MM.1S (cell line): Measurements from ENCODE around the gene PCOLCE2.

Experiments
- DNase-seq: peaks from one replicate; pipeline ENCODE4 v3.0.0-alpha.2; 2015
- H2AFZ ChIP-seq: fragments of 300-600 bp; sonication (generic); 2 replicates; pipeline ENCODE4 v1.6.0; 2016; ENCODE audit warnings: antibody characterized with exemption, low read length
- H3F3A ChIP-seq: fragments of 300-600 bp; sonication (generic); 2 replicates; pipeline ENCODE4 v1.6.1; 2016; ENCODE audit warnings: mild to moderate bottlenecking, antibody characterized with exemption, low read length, moderate library complexity, mixed read lengths; ENCODE audit not compliant: insufficient read depth
- H3K27ac ChIP-seq: fragments of 300-600 bp; sonication (generic); 2 replicates; pipeline ENCODE4 v1.5.1; 2016; ENCODE audit warnings: mild to moderate bottlenecking, low read length
- H3K27me3 ChIP-seq: fragments of 300-600 bp; sonication (generic); replicated peaks from 2 replicates; pipeline ENCODE4 v1.6.0; 2016; ENCODE audit warnings: low read length; ENCODE audit not compliant: insufficient read depth
- H3K36me3 ChIP-seq: fragments of 300-600 bp; sonication (generic); replicated peaks from 2 replicates; pipeline ENCODE4 v1.6.1; 2016; ENCODE audit warnings: mild to moderate bottlenecking, low read length, mixed read lengths; ENCODE audit not compliant: insufficient read depth
- H3K4me1 ChIP-seq: fragments of 300-600 bp; sonication (generic); 2 replicates; pipeline ENCODE4 v1.6.1; 2016; ENCODE audit warnings: low read length, mixed read lengths
- H3K4me2 ChIP-seq: fragments of 300-600 bp; sonication (generic); 2 replicates; pipeline ENCODE4 v1.6.0; 2016; ENCODE audit warnings: low read depth, low read length
- H3K4me3 ChIP-seq: fragments of 300-600 bp; sonication (generic); 2 replicates; pipeline ENCODE4 v1.5.1; 2016; ENCODE audit warnings: low read length, mixed read lengths
- H3K79me2 ChIP-seq: fragments of 300-600 bp; sonication (generic); 2 replicates; pipeline ENCODE4 v1.6.1; 2016; ENCODE audit warnings: mixed run types, low read length, mixed read lengths
- H3K9ac ChIP-seq: fragments of 300-600 bp; sonication (generic); 2 replicates; pipeline ENCODE4 v1.6.1; 2016; ENCODE audit warnings: low read length, mixed read lengths
- H3K9me2 ChIP-seq: fragments of 300-600 bp; sonication (generic); replicated peaks from 2 replicates; pipeline ENCODE4 v1.6.1; 2016; ENCODE audit warnings: mild to moderate bottlenecking, low read length, mixed read lengths; ENCODE audit not compliant: insufficient read depth
- H3K9me3 ChIP-seq: fragments of 300-600 bp; sonication (generic); replicated peaks from 2 replicates; pipeline ENCODE4 v1.6.1; 2016; ENCODE audit warnings: mild to moderate bottlenecking, low read length, mixed read lengths; ENCODE audit not compliant: insufficient read depth
- H4K20me1 ChIP-seq: fragments of 300-600 bp; sonication (generic); 2 replicates; pipeline ENCODE4 v1.6.1; 2016; ENCODE audit warnings: mild to moderate bottlenecking, low read length, moderate library complexity, mixed read lengths; ENCODE audit not compliant: insufficient read depth
- CTCF ChIP-seq: fragments of 300-600 bp; sonication (generic); IDR thresholded peaks from 2 replicates; pipeline ENCODE4 v1.5.1; 2016; ENCODE audit warnings: antibody characterized with exemption, low read length, mixed read lengths
- EZH2 ChIP-seq: fragments of 300-600 bp; sonication (generic); optimal IDR thresholded peaks from 2 replicates; pipeline ENCODE3; 2017; ENCODE audit warnings: low read depth, mild to moderate bottlenecking, antibody characterized with exemption, low read length, mixed read lengths
- EZH2phosphoT487 ChIP-seq: fragments of 300-600 bp; sonication (generic); IDR thresholded peaks from 2 replicates; pipeline ENCODE4 v1.6.1; 2018; ENCODE audit warnings: antibody characterized with exemption, low read length

Gene PCOLCE2

GRCh38 chr3:142934128-142934886 is 45.4 kb upstream of the PCOLCE2 start:
- no peaks in the 10 kb centered on the region for H3K36me3 ChIP-seq
- no peaks in the 10 kb centered on the region for H3K27me3 ChIP-seq
- H3K4me2 ChIP-seq, result no peak overlapping the region
- H3K27ac ChIP-seq, result no peak overlapping the region
- H3F3A ChIP-seq, result no peaks in the 10 kb centered on the region
- H2AFZ ChIP-seq, result no peak overlapping the region
- no peak overlapping the region for H3K4me3 ChIP-seq
- no peak for DNase-seq
- H3K79me2 ChIP-seq, result no peaks in the 10 kb centered on the region
- no peaks in the 10 kb centered on the region for H3K9me2 ChIP-seq
- TF ChIP-seq EZH2phosphoT487 (no peak), CTCF (no peak), EZH2 (no peak)
- no peak overlapping the region for H3K9ac ChIP-seq
- no peaks in the 10 kb centered on the region for H3K9me3 ChIP-seq
- H4K20me1 ChIP-seq, result no peaks in the 10 kb centered on the region
- H3K4me1 ChIP-seq, result 0 out of 2 replicates have a peak, but pooled peaks cover 6% of the 10 kb centered on the region

GRCh38 chr3:142931222-142931621 is 42.3 kb upstream of the PCOLCE2 start:
- H3K9me3 ChIP-seq, result no peaks in the 10 kb centered on the region
- no peak overlapping the region for H3K9ac ChIP-seq
- H3K4me2 ChIP-seq, result no peak overlapping the region
- TF ChIP-seq EZH2phosphoT487 (no peak), CTCF (no peak; the same call in 1 of the 2 replicates), EZH2 (no peak)
- H3K9me2 ChIP-seq, result no peaks in the 10 kb centered on the region
- H3K27me3 ChIP-seq, result no peaks in the 10 kb centered on the region
- H3F3A ChIP-seq, result no peaks in the 10 kb centered on the region
- H3K4me1 ChIP-seq, result 0 out of 2 replicates have a peak, but pooled peaks cover 6% of the 10 kb centered on the region
- H3K79me2 ChIP-seq, result no peaks in the 10 kb centered on the region
- no peak for DNase-seq
- H2AFZ ChIP-seq, result no peak overlapping the region
- H3K36me3 ChIP-seq, result no peaks in the 10 kb centered on the region
- no peak overlapping the region for H3K4me3 ChIP-seq
- H3K27ac ChIP-seq, result no peak overlapping the region
- H4K20me1 ChIP-seq, result no peaks in the 10 kb centered on the region

- Histone ChIP-seq H3K36me3 (no peaks in the 10 kb centered on the region), H3K9ac (no peak overlapping the region), H3K4me3 (no peak overlapping the region), H2AFZ (no peak overlapping the region), H3K4me1 (0 out of 2 replicates have a peak, but pooled peaks cover 6% of the 10 kb centered on the region), H3K27me3 (no peaks in the 10 kb centered on the region), H3K4me2 (no peak overlapping the region), H3K27ac (no peak overlapping the region), H4K20me1 (no peaks in the 10 kb centered on the region), H3K9me2 (no peaks in the 10 kb centered on the region), H3F3A (no peaks in the 10 kb centered on the region), H3K79me2 (no peaks in the 10 kb centered on the region), H3K9me3 (no peaks in the 10 kb centered on the region)
- DNase-seq, result no peak
- TF ChIP-seq CTCF (no peak), EZH2phosphoT487 (no peak), EZH2 (no peak)
These were observed 41.6 kb upstream of the PCOLCE2 start for GRCh38 chr3:142930463-142930862.
